Activated CD4-positive, alpha-beta T cell treated with anti-CD3 and anti-CD28 coated beads, Interleukin-2, amount 50 U/mL, for 48 hours (primary cell): ENCODE results near the gene TMEM183A.

Experiments
- DNase-seq, 2 experiments: peaks; one replicate each; pipeline ENCODE4 v3.0.0-alpha.2; 2020

The TMEM183A gene

DNA sequence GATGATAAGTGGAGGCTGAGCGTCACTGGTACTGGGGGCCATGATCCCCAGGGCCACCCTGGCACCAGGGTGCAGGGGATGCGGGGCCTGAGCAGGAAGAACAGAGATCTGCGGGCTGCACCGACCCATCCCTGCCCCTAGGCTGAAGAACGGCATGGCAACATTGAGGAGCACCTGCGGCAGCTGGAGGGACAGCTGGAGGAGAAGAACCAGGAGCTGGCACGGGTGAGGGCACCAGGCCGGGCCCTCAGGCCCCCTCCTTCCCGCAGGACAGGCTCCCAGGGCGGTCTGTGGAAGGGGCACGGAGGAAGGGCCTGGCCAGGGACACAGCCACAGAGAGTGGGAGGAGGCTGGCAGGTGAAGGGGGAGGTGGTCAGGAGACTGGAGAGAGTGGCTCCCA lies 40.9 kb downstream of the TMEM183A start:
- no peak for DNase-seq

GRCh38 chr1:203048555-203049051 lies 41.4 kb downstream of the TMEM183A start:
- no peak for DNase-seq

DNA sequence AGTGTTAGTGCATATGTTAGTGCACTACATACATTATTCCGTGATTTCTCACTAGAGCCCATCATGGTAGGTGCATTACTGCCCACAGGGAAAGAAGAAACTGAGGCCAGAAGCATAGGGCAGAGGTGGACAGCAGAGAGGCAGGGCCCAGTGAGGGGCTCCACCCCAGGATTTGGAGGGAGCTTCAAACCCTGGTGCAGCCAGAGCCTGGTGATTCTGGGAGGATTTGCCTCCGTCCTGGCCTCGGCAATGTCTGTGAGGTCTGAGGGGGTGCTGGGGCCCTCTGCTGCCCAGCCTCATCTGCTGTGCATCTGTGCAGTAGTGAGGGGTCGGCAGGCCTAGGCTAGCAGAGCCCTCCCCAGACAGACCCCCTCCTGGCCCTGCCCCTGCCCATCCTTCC lies 41.9 kb downstream of the TMEM183A start:
- no peak for DNase-seq

- DNase-seq = no peak
Observed at GRCh38 chr1:203049576-203050180, 42.5 kb downstream of the TMEM183A start.

GRCh38 chr1:203050826-203051225 lies 43.7 kb downstream of the TMEM183A start:
- DNase-seq = no peak

DNA sequence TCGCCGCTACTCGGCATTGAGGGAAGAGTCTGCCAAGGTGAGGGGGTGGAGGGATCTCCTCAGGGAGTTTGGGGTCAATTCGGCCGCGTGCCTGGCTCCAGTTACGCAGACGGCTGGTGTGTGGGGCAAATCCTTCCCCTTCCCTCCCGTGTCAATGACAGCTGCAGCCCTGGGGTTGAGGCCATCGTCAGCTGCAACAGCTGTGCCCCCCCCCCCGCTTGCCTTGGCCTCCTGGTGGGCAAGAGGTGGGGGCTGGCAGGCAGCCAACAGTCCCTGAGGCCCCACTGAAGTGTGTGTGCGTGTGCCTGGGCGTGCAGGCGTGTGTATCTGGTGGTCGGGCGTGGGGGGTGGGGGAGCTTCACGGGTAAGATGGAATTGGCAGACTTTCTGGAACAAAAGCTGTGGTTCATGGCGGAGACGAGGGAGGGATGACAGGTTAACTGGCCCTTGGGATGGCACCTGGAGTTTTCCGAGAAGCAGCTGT lies 44.7 kb downstream of the TMEM183A start:
- DNase-seq = no peak

DNA sequence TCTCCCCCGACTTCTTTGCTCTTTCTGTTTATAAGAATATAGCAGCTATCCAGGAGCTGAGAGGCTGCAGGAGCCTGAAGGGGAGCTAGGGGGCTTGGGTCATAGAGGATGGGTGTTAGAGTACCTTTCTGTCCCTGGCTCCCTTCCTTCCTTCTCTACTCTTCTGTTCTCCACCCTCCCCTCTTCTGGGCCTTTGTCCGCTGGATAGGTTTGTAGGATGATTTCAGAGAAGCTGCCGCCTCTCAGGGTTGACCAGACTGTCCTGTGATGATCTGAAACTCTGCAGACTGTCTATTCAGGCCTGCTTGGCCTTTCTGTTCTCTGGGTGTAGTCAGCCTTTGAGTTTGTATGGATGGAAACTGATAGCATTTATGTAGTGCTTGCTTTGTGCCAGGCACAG lies 45.4 kb downstream of the TMEM183A start:
- DNase-seq = no peak

DNA sequence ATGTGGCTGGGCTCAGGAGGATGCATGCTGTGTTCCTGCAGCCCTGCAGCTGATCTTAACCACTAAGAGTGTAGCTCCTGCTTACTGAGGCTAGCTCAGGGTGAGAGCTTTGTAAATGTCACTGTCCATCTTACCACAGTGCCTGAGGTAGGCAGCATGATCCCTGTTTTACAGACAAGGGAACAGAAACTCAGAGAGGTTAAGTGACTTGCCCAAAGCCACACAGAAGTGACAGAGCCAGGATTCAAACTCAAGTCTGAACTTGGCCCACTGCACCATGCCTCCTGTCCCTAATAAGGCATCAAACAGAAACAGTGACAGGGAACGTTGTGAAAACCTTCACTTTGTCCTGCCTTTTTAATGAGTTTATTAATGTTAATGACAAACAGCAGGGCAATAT lies 47.0 kb downstream of the TMEM183A start:
- no peak for DNase-seq

- DNase-seq = no peak
Observed at GRCh38 chr1:203054642-203055041, 47.5 kb downstream of the TMEM183A start.

DNA sequence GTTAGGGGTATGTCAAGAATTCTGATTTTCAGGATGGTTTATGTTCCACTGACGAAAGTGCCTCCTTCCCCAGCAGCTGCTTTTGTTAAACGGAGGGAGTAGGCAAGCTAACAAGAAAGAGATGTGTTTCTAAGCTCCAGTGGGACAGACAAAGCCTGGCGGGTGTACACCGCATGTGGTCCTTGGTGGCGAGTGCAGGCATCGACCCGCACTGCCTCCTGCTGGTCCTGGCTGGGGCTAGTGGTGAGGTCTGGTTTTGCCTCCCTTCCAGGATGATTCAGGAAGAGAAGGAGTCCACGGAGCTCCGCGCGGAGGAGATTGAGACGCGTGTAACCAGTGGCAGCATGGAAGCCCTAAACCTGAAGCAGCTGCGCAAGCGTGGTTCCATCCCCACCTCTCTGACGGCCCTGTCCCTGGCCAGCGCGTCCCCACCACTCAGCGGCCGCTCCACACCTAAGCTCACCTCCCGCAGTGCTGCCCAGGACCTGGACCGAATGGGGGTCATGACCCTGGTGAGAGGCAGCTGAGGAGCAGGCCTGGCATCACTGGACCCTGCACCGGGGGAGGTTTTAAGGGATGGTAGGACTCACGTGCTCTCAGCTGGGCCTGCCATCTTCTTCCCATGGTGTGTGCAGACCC lies 48.1 kb downstream of the TMEM183A start:
- no peak for DNase-seq

GRCh38 chr1:203056012-203056411 lies 48.8 kb downstream of the TMEM183A start:
- no peak for DNase-seq

DNA sequence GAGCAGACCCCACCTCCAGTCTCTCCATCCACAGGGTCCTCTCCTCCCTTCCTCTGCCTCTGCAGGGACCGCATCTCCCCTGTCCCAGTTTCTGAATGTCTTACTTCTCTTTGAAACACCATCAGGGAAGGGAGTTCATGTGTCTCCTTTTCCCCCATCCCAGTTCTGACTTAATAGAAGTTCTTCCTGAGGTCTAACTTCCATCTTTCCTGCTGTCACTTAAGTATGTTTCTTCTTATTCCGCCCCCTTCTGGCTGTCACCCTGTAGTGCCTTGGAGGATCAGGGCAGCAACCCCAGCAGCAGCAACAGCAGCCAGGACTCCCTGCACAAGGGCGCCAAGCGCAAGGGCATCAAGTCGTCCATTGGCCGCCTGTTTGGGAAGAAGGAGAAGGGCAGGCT lies 49.3 kb downstream of the TMEM183A start:
- DNase-seq = no peak

DNA sequence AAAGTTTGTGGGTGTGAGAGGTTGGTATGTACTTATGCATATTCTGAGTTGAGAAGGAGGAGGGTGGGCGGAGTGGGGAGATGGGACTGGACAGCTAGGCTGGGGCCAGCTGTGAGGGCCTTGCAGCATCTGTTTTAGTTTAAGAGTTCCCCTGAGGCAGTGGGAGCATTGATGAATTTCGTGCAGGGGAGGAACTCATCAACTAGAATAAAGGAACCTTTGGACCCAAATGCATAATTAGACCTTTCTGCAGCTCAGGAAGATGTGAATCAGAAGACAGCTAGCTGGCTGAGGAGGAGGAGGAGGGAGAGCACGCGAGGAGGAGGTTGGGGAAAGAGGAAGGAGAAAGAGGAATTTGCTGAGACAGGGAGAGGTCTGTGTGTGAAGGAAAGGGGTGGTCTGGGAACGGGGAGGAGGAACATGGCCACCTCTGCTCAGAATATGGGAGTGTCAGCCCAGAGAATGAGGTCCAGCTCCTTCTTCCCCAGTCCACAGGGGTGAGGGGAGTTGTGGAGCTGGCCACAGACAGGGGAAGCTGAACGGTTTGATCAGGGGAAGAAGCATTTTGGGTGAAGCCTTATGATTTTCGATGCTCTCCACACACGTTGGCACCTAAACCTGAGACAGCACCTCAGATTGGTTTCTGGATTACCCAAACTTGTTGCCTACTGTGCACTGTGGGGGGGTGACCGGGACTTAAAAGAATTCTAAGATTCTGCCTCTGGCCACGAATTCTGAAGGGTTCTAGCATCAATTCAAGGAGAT lies 50.9 kb downstream of the TMEM183A start:
- DNase-seq = no peak

- DNase-seq = no peak
Observed at GRCh38 chr1:203058676-203058935, 51.4 kb downstream of the TMEM183A start.

DNA sequence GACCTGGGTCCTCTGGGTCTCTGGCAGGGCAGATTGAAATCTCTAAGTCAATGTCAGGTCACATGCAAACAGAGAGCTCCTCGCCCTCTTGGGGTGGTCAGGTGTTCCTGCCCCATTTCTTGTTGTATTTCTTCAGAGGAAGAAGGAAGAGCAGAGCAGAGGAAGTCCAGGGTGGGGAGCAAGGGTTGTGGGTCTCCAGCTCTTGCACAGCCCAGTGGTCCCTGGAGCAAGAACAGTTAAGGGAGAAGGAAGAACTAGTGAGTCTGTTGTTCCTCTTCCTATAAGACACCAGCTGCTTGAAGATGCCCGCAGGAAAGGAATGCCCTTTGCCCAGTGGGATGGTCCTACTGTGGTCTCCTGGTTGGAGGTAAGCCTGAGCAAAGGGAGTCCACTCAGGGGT lies 52.3 kb downstream of the TMEM183A start:
- no peak for DNase-seq

DNA sequence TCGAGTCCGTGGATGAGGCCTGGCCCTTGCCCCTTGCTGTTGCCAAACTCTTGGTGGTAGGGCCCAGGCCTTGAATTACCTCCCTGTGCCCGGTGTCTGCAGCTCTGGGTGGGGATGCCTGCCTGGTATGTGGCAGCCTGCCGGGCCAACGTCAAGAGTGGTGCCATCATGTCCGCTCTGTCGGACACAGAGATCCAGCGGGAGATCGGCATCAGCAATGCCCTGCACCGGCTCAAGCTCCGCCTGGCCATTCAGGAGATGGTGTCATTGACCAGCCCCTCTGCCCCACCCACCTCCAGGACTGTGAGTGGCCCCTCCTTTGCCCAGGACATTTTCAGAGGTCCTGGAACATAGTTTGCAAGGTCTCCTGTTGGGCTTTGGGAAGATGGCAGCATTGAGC lies 52.9 kb downstream of the TMEM183A start:
- DNase-seq = no peak

- no peak for DNase-seq
Observed at GRCh38 chr1:203063287-203063686, 56.1 kb downstream of the TMEM183A start.

GRCh38 chr1:203065191-203065590 lies 58.0 kb downstream of the TMEM183A start:
- DNase-seq = no peak

GRCh38 chr1:203065986-203066385 lies 58.8 kb downstream of the TMEM183A start:
- DNase-seq = no peak

DNA sequence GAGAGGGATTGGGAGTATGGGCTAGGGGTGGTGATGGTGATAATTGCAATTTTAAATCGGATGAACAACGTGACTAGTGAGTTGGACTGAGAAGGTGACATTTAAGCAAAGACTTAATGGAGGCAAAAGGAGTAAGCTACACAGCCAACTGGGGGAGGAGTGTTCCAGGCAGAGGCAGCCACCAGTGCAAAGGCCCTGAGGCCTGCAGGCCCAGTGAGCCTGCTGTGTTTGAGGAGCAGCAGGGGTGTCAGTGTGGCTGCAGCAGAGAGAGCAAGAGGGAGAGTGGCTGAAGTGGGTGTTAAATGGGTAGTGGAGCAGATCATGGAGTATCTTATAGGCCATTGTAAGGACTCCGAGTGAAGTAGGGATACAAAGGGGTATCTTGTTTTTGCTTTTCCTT lies 59.8 kb downstream of the TMEM183A start:
- DNase-seq = no peak

DNA sequence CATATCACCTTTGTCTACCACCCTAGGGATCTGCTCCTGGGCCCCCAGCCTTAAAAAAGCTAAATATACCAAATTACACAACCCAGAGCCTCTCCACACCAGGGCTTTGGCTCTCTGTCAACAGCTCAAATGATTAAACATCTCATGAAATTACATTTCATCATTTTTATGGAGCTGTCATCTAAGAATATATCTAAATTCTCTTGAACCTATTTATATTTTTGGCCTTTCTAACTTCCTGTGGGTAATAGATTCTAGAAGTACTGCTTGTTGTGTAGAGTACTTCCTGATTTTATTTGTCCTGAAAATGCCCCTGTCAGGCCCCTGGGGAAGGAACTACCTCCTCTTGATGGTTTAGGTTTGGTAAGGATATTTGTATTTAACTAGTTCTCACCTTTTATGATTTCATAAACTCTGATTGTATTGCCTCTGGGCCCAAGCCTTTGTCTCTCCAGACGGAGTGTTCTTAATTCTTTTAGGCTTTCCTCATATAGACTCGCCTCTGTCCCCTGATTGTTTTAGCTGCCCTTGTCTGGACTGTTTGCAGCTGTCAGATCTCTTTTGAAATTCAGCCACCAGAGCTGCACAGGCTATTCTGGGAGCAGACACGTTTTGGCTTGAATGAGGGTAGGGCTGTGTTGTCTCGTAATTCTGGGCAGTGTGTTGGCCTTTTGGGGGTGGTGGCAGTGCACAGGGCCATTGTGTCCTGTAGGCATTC lies 62.0 kb downstream of the TMEM183A start:
- no peak for DNase-seq

DNA sequence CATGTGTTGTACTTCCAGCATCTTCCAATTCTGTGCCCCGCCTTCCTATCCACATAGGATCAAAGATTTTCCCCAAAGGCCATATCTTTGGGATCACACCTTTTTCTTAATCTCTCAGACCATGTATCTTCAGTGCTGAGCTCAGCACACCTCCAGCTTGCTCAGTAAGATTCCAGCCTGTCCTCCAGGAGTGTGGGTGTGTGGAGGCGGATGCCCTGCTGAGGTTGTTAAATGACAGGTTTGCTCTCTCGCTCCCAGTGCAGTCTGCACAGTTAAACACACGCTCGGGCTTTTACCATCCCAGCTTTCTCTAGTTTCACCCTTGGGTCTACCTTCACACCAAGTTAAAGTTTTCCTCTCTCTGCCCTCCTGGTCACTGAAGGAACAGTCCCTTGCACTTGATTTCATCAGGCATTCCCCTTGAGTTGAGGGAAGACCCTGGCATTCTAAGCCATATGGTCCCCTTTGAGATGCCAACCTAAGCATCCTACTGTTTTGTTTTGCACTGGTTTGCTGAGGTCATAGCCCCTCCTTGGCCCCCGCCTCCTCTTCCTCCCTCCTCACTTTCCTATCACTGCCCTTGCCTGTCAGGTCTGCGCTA lies 64.9 kb downstream of the TMEM183A start:
- no peak for DNase-seq

DNA sequence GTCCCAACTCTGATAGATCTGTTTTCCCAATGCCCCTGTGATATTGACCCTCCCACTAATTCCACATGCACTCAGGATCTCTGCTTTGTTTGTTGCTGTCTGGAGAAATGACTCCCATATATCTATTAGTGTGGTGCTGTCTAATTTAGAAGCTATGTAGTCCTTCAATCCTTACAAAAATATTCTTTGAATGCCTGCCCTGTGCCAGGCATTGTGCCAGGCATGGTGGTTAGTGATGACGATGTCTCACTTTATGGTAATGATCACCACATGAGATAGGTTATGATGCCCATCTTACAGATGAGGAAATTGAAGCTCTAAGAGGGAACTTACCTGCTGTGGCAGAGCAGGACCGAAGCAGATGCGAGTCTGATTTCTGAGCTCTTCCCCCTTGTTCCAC lies 65.7 kb downstream of the TMEM183A start:
- DNase-seq = no peak
